ENCODE results near the gene TEX13D.

TEX13D gene

GRCh38 chrX:124348182-124348581 is 15.7 kb downstream of the TEX13D start:
- DNase-seq (ENCODE audit: low read depth, low spot score): no peak

GRCh38 chrX:124348885-124349453 is 16.5 kb downstream of the TEX13D start:
- DNase-seq (ENCODE audit: low read depth, low spot score): no peak

GRCh38 chrX:124354648-124355047 is 22.2 kb downstream of the TEX13D start:
- no peak for DNase-seq (ENCODE audit: low read depth, low spot score)

GRCh38 chrX:124358800-124359383 is 26.4 kb downstream of the TEX13D start:
- no peak for DNase-seq (ENCODE audit: low read depth, low spot score)

- DNase-seq (ENCODE audit: low read depth, low spot score): no peak
Measured at GRCh38 chrX:124362072-124362471, 29.6 kb downstream of the TEX13D start.

GRCh38 chrX:124362761-124363160 is 30.3 kb downstream of the TEX13D start:
- DNase-seq (ENCODE audit: low read depth, low spot score): no peak

- DNase-seq (ENCODE audit: low read depth, low spot score): no peak
Measured at GRCh38 chrX:124369722-124370121, 37.3 kb downstream of the TEX13D start.

GRCh38 chrX:124373348-124373747 is 40.9 kb downstream of the TEX13D start:
- DNase-seq (ENCODE audit: low read depth, low spot score): no peak

GRCh38 chrX:124378643-124379042 is 46.2 kb downstream of the TEX13D start:
- no peak for DNase-seq (ENCODE audit: low read depth, low spot score)

GRCh38 chrX:124383354-124383753 is 50.9 kb downstream of the TEX13D start:
- no peak for DNase-seq (ENCODE audit: low read depth, low spot score)

- DNase-seq (ENCODE audit: low read depth, low spot score): no peak
Measured at GRCh38 chrX:124386401-124386800, 53.9 kb downstream of the TEX13D start.
